HG03439 (cell line): Measurements from ENCODE around the gene FXR2.

Source experiments
- ATAC-seq: cut with Tn5 transposase; IDR thresholded peaks from one replicate; pipeline ENCODE4 v1.9.1; 2021; ENCODE audit warnings: mild to moderate bottlenecking, moderate library complexity; ENCODE audit not compliant: unreplicated experiment

The FXR2 gene

DNA sequence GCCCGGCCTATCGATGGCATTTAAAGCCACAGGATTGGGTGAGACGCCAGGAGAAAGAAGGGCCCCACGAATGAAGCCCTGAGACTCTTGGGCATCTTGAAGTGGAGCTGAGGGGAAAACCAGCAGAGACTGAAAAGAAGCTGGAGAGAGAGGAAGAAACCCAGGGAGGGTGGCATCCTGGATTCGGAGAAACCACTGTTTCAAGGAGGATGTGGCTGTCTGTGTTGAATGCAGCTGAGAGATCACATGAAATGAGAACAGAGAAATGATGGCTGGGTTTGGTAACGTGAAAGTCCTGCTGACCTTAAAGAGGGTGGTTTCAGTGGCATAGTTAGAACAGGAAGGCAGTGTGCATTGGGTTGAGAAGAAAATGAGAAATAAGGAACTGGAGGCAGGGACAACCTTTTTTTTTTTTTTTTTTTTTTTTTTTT is 62.1 kb downstream of the FXR2 start:
- no peak for ATAC-seq

DNA sequence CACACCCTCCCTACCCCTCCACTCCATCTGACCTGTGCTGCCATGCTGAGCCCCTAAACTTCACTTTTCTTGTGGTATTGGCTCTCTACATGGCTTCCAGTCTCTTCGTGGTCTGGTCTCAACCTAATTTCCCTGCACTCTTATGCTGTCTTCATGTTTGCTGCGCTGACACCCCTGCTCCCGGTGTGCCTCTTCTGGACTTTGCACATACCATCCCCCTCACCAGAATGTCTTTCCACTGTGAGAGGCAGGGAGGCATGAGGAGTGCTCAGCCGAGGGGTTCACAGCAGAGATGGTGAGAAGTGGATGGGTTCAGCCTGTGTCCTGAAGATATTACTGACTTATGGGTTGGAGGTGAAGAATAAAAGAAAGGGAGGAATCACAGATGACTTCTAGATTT is 63.3 kb downstream of the FXR2 start:
- no peak for ATAC-seq

DNA sequence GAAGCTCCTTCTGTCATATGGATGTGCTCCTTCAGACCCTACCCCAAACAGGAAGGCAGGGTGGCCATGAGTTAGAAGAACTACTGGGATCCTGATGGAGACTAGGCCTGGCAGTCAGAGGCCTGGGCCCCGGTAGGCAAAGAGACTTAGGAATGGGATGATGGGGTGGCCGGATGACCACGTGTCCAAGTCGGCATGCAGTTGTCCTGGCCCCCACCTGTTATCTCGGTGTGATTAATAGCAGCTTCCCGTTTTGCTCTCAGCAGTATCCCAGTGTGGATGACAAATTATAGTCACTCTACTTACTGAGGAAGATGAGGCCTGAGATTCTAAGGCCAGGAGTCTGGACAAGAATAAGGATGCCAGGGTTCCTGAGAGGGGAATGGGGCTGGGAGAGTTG is 64.4 kb downstream of the FXR2 start:
- no peak for ATAC-seq

DNA sequence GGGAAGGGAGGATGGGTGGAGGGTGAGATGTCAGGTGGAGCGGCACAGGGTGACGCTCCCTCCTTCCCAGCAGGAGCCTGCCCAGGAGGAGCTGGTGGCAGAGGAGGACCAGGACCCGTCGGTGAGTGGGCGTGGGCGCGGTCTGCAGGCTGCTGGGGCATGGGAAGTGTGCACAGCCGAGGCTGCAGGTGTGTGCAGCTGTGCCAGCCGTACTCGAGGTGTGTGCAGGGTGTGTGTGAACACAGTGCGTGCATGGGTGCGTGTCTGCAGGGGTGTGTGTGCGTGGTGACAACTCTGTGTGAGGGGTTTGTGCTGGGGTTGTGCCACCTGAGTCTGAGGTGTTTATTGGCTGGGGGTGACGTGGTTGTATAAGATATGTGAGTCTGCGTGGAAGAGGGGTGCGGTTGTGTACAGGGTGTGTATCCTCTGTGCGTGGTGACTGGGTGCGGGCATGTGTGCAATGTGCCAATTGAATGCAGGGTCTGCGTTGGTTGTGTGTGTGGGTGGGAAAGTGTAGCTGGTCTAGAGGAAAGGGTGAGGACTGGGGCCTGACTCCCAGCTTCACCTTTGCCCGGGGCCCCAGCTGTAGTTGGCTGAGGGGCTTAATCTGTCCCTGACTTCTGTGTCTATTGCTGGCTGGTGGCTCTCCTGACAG is 65.2 kb downstream of the FXR2 start:
- no peak for ATAC-seq

DNA sequence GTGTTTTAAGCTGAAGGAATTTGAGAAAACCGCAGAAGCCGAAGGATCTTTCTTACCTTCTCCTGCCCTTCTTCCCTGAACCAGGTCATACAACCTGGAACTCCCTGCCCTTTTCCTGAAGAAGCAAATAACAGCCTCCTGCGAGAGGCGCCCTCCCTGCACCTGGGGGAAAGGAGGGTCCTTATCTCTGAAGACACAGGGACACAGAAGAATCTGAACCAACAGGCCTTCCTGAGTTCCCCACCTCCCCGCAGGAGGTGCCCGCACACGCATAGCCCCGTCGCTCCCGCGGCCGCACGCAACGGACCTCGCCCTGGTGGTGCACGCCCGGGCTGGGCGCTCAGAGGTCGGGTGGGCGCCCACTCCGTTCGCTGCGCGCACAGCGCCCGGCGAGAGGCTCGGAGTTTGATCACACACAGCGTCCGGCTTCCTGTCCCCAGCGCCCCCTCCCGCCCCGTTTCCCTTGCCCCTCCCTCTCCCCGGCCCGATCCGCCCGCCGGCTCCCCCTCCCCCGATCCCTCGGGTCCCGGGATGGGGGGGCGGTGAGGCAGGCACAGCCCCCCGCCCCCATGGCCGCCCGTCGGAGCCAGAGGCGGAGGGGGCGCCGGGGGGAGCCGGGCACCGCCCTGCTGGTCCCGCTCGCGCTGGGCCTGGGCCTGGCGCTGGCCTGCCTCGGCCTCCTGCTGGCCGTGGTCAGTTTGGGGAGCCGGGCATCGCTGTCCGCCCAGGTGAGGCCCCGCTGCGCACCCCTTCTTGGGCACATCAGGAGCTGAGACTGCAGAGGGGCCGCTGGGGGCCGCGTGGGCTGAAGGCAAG is 65.9 kb downstream of the FXR2 start, which contains the start of gene TNFSF12:
TNFSF12 (plus strand) TSS at position 474 of the 816 bp plus-strand sequence; CDS start at position 570, 96 bp downstream.
- no peak for ATAC-seq

DNA sequence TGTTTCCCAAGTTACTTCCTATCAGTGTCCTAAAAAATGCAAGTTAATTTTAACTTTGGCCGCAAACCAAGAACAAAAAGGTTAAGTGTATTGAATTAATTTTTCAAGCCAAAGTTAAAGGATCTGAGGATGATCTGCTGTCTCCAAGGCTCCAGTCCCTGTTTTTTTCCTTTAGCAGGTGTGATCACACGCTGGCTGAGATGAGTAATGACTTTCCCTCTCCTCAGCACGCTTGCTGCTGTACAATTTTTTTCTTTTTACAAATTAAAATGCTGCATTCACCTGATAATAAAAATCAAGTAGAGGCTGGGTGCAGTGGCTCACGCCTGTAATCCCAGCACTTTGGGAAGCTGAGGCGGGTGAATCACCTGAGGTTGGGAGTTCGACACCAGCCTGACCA is 69.8 kb downstream of the FXR2 start:
- no peak for ATAC-seq
